Measurements from ENCODE around the gene ZNF155. TPM values are rescaled to one million over a fixed set of nuclear protein-coding genes. Genes with fewer than 3 reads are reported as not detected.

ZNF155 gene
- 13.8 TPM for total RNA-seq

DNA sequence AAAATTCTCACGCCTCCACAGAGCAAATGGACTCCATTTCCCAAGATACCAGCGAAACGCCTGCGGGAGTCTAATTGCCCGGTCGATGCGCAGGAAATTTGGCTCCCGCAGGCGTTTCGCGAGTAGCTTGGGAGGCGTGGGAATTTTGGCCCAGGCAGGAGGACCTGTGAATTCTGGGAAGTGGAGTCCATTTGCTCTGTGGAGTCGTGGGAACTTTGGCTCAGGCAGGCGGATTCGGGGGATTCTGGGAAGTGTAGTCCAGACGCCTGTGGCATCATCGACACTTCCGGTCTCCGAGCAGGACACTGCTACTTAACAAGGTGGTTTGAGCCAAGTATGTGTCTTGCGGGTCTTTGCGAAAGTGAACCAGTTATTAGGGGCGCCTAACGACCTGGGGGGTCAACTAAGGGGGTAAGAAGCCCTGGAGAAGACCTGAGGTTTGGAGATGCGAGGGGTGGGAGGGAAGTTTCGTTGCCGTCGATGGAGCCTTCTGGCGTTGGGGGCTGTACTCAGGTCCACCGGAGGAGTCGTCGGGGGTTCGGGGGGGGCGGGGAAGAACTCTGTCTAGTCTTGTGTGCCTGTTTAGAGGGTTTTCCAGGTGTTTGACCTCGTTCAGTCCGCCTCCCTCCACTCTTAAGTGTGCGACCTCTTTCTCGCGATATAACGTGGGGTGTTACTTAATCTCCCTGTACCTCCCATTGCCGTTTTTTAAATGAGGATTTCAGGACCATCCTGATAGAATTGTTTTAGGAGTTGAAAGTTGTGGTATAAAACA lies at the start of gene ZNF155:
ZNF155 (plus strand) TSS at position 277 of the 775 bp plus-strand sequence. CDS start 4,356 bp downstream, outside the sequence.

DNA sequence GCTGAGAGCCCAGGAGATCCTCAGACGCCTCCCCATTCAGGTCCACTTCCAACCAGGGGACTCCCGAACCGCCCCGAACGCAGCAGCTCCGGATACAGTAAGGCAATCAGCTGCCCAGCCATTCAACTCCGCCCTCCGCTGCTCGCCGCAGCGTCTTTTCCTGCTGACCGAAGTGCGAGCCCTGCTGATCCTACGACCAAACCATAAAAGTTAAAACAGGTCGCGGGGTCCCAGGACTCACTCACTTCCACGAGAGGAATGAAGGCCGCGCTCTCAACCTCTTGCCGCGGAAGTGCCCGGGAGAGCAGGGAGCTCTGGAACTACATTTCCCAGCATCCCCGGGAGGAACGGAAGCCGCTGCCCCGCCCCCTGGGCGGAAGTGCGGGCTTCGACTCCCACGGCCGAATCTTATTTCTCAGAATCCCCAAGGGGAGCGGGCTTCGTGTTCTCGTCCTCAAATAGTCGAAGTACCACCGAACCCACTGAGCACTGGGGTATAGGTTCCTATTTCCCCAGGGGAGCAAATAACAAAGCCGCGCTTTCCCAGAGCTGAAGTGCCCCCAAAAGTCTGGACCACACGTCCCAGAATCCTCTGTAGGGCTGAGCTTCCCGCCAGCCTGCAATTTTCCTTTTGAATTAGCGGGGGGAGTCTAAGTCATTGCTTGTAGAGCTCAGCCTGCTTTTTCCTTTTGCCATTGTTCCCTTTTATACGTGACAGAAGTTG lies 48.8 kb upstream of the ZNF155 start, which contains the start of gene ZNF45:
ZNF45 (minus strand) TSS at position 298 of the 724 bp plus-strand sequence. CDS start 13,097 bp downstream, outside the sequence.

DNA sequence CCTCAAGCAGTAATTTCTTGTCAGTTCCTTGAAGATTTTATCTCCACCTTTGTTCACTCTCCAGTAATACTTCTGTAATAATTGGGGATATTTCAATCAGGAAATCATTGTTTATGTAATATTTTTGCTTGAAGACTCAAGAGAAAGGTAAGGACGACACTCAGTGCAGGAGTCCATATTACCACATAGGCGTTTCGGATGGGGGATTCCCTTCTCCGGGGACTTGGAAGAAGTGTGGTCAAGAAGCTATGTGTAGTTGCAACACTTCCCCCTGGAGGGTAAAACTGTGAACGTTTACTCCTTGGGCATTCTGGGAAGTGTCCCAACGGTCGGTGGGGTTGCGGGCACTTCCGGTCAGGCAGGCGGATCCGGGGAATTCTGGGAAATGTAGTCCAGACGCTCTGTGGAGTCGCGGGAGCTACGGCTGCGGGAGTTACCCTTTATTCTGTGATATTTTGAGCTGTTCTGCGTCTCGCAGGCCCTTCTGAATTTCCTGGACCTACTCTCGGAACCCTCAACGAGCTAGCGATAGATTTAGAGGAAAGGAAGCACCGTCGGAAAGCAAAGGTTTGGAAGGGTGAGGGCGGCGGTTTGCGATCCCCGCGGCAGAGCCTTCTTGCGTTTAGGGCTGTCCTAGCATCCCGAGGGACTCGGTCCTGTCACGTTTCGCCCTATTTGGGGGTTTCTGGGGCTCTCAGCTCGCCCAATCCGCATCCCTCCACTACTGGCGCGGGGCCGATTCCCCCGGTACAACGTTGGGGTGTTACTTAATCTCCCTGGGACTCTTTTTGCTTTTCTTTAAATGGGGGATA lies 32.9 kb upstream of the ZNF155 start, which contains the start of gene ZNF221:
ZNF221 (plus strand) TSS at position 395 of the 812 bp plus-strand sequence. CDS start 11,499 bp downstream, outside the sequence.

DNA sequence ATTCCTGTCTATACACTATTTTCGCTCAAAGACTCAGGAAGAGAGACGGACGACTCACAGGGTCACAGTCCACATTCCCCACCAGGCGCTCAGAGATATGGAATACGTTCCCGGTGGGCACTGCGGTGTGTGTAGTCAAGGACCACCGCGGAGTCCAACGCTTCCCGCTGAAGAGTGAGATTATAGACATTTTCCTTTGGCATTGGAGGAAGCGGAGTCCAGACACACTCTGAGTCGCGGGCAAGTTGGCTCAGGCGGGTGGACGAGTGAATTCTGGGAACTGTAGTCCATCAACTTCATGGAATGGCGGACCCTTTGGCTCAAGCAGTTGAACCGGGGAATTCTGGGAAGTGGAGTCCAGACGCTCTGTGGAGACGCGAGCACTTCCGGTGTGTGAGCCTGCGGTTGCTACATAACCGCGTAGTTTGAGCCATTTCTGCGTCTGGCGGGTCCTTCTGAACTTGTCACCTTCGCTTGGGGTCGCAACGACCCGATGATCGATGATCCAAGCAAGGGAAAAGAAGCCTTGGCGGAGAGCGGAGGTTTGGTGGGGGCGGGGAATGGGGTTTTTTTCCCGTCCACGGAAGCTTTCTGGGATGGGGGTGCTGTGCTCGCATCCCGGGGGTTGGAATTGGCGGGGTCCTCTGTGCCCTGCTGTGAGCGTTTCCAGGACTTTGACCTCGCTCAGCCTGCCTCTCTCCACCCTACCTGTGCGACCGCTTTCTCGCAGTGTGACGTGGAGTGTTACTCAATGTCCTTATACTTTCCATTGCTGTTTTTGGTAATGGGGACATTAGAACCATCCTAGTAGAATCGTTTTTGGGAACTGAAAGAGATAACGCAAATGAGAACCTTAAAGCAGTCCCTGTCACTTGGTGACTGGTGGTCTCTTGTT lies 18.8 kb downstream of the ZNF155 start, which contains the start of gene ZNF230:
ZNF230 (plus strand) TSS at position 392 of the 895 bp plus-strand sequence. CDS start 4,122 bp downstream, outside the sequence.

DNA sequence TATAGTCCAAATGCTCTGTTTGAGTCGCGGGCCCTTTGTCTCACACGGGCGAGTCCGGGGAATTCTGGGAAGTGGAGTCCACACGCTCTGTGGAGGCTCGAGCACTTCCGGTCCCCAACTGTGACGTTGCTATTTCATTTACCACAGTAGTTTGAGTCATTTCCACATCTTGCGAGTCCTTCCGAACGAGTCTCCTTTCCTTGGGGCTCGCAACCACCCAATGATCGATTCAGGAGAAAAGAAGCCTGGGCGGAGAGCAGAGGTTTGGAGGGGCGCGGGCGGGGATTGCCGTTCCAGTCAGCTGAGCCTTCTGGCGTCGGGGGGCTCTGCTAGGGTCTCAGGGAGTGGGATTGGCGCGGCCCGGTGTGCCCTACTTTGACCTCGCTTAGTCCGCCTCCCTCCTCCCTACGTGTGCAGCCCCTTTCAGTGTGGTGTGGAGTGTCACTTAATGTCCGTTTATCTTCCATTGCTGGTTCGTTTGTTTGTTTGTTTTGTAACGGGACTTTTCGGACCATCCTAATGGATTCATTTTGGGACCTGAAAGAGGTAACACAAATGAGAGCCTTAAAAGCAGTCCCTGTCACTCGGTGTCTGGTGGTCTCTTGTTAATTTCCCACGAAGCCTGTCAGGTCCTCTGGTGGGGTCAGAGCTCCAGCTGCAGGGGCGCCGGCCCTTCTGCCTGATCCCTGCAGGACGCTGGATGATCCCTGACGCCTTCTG lies 41.4 kb downstream of the ZNF155 start, which contains the start of gene ZNF222:
ZNF222 (plus strand) TSS at position 163 of the 720 bp plus-strand sequence; CDS start at position 221, 58 bp downstream.

Small RNA genes within 50 kb of the gene (small RNA-seq; reads per million reads assigned to genes)
- not detected for gene AC006213.5

Other genes starting within 250 kb of the ZNF155 start
- gene SMG9, start 229.2 kb upstream of the ZNF155 start, total RNA-seq: 13.4 TPM
- gene KCNN4, start 203.2 kb upstream of the ZNF155 start, total RNA-seq: not detected
- gene LYPD5, start 181.7 kb upstream of the ZNF155 start, total RNA-seq: 6.7 TPM
- 36.2 TPM for gene ZNF283, start 156.9 kb upstream of the ZNF155 start, total RNA-seq
- 9.5 TPM for gene ZNF404, start 100.2 kb upstream of the ZNF155 start, total RNA-seq
- 25.6 TPM for gene ZNF45, start 48.9 kb upstream of the ZNF155 start, total RNA-seq
- gene ZNF221, start 33.0 kb upstream of the ZNF155 start, total RNA-seq: 20.3 TPM
- gene ZNF230, start 18.8 kb downstream of the ZNF155 start, total RNA-seq: 8.1 TPM
- gene ZNF222, start 41.2 kb downstream of the ZNF155 start, total RNA-seq: 17.3 TPM
- 12.0 TPM for gene ZNF223, start 67.8 kb downstream of the ZNF155 start, total RNA-seq
- 9.9 TPM for gene ZNF284, start 88.0 kb downstream of the ZNF155 start, total RNA-seq
- gene ZNF224, start 110.2 kb downstream of the ZNF155 start, total RNA-seq: 46.1 TPM
- 12.5 TPM for gene ZNF225, start 129.2 kb downstream of the ZNF155 start, total RNA-seq
- gene ZNF234, start 157.4 kb downstream of the ZNF155 start, total RNA-seq: 19.6 TPM
- 53.1 TPM for gene ZNF226, start 180.9 kb downstream of the ZNF155 start, total RNA-seq
- gene ZNF227, start 228.3 kb downstream of the ZNF155 start, total RNA-seq: 39.2 TPM

All from diencephalon (tissue), 1 donor.